ENCODE results near the gene PLOD3.

DNA sequence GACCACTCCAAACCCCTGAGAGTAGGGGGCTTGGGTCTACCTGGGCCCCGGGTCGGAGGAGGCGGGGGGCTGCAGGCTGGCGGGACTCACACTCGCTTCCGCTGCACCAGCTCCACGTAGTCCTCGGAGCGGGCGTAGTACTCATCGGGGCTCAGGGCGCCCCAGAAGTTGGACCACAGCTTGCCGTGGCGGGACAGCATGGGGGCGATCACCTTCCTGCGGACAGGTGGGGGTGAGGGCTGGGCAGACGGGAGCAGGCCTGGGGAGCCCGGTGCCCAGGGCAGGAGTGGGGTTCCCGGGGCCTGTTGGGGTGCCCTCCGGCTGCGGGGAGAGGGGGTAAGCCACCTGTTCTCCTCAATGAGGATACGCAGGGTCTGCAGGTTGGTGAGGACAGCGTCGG lies 5.9 kb downstream of the PLOD3 start:
- no peak for TF ChIP-seq EZH2 (IDR thresholded peaks at IDR 0.05; ENCODE audit: borderline replicate concordance, insufficient read depth, low read depth, low read length, poor library complexity, severe bottlenecking)
- no peak for TF ChIP-seq CTCF (IDR thresholded peaks at IDR 0.05)

Data from B cell (primary cell).